T-cell (primary cell): ENCODE measurements around the gene CTSH. TPM values are rescaled to one million over a fixed set of nuclear protein-coding genes. Genes with fewer than 3 reads are reported as not detected.
"Not testable (repeated sequence)": the region's sequence is repeated elsewhere in the genome, so short reads cannot be mapped to it uniquely, and the experiment has no call there.

Experiments used
- ATAC-seq, 4 experiments: fragments of 200-7000 bp in 3 of 4; fragments of 150-1000 bp in 1 of 4; cut with Tn5 transposase; replicated peaks in 1 of 4; 1 replicate in 3 of 4; 2 replicates in 1 of 4; pipeline ENCODE4 v1.10.0; 2021; ENCODE audit warnings: moderate library complexity in 3 of 4, mild to moderate bottlenecking in 2 of 4, moderate number of reproducible peaks in 1 of 4
- CTCF ChIA-PET, 2 donors: fragments of 300-600 bp; sonication (Branson Sonifier 250); formaldehyde crosslinking; loops; one replicate each; lab custom pipeline; 2022; ENCODE audit warnings: antibody characterized with exemption in 2 of 2; lab: Charles Lee
- POLR2A ChIA-PET, 2 donors: fragments of 300-600 bp; sonication (Branson Sonifier 250); formaldehyde crosslinking; loops; one replicate each; lab custom pipeline; 2022; ENCODE audit warnings: antibody characterized with exemption in 2 of 2; lab: Charles Lee
- DNase-seq, 35 experiments: peaks; one replicate each; pipeline versions ENCODE4 v3.0.0 to v3.0.0-alpha.2; 2013 to 2023
- H3K27ac ChIP-seq: one replicate; pipeline ENCODE4 v1.5.1; 2013; ENCODE audit warnings: low read length
- H3K27me3 ChIP-seq, 2 experiments: replicated peaks in 1 of 2; 1 replicate in 1 of 2; 2 replicates in 1 of 2; pipeline versions ENCODE4 v1.6.1 to v1.7.0; 2013; ENCODE audit warnings: low read length in 1 of 2, mixed read lengths in 1 of 2; ENCODE audit not compliant: control insufficient read depth in 2 of 2, insufficient read depth in 2 of 2; ENCODE audit errors: extremely low read depth in 1 of 2
- H3K36me3 ChIP-seq, 2 donors: 1 replicate in 1 of 2; 2 replicates in 1 of 2; pipeline versions ENCODE4 v1.6.1 to v1.7.0; 2013; ENCODE audit warnings: low read length in 1 of 2; ENCODE audit not compliant: control insufficient read depth in 2 of 2, insufficient read depth in 1 of 2; ENCODE audit errors: extremely low read depth in 1 of 2
- H3K4me1 ChIP-seq, 2 experiments: 1 replicate in 1 of 2; 2 replicates in 1 of 2; pipeline versions ENCODE4 v1.6.1 to v1.7.0; 2013; ENCODE audit warnings: low read length in 2 of 2, mixed read lengths in 1 of 2; ENCODE audit not compliant: insufficient read depth in 2 of 2, control insufficient read depth in 1 of 2; ENCODE audit errors: extremely low read depth in 1 of 2
- H3K4me3 ChIP-seq, 2 donors: 1 replicate in 1 of 2; 2 replicates in 1 of 2; pipeline versions ENCODE4 v1.5.1 to v1.7.0; 2013; ENCODE audit warnings: mild to moderate bottlenecking in 2 of 2, low read length in 1 of 2, moderate library complexity in 1 of 2; ENCODE audit not compliant: control insufficient read depth in 1 of 2; ENCODE audit errors: extremely low read depth in 1 of 2
- H3K9me3 ChIP-seq: 2 replicates; pipeline ENCODE4 v1.7.0; 2013
- H3K27ac Mint-ChIP-seq, 2 donors: one replicate each; pipeline ENCODE4 v1.8.0; 2020 to 2021; ENCODE audit warnings: mild to moderate bottlenecking in 2 of 2, mixed read lengths in 2 of 2
- H3K27me3 Mint-ChIP-seq, 2 donors: one replicate each; pipeline ENCODE4 v1.8.0; 2021 to 2022; ENCODE audit warnings: mixed read lengths in 2 of 2
- H3K36me3 Mint-ChIP-seq: one replicate; pipeline ENCODE4 v1.8.0; 2021; ENCODE audit warnings: mixed read lengths
- H3K4me1 Mint-ChIP-seq, 3 donors: one replicate each; pipeline ENCODE4 v1.8.0; 2020 to 2022; ENCODE audit warnings: mixed read lengths in 3 of 3, mild to moderate bottlenecking in 1 of 3
- H3K4me3 Mint-ChIP-seq, 3 donors: one replicate each; pipeline ENCODE4 v1.8.0; 2020 to 2022; ENCODE audit warnings: mild to moderate bottlenecking in 3 of 3, mixed read lengths in 3 of 3, moderate library complexity in 3 of 3
- H3K9me3 Mint-ChIP-seq, 3 donors: one replicate each; pipeline ENCODE4 v1.8.0; 2020 to 2022; ENCODE audit warnings: mixed read lengths in 3 of 3
- WGBS: methylation state at CpG from one replicate; pipeline ENCODE4 v1.1.5; 2013; ENCODE audit warnings: missing lambda C conversion rate; ENCODE audit not compliant: insufficient coverage; 5-methylcytosine and 5-hydroxymethylcytosine counted together
- total RNA-seq, 35 experiments: library from RNA in 6 of 35; stranded (reverse) in 6 of 35; fragments of 120-200 nt in 1 of 35; gene quantifications; one replicate each; pipeline versions ENCODE4 v1.2.1 to v1.2.4 and lab custom pipeline; 2013 to 2026

Gene CTSH
- total RNA-seq, 5 donors from 2014 or later (not counting 1 experiment from before 2014, with no cell fraction given), result 8.5 to 49.7 (median 19.2) TPM

- no peaks in the 10 kb centered on the region for H3K36me3 ChIP-seq
- ChIA-PET CTCF (no interaction called here), POLR2A (no interaction called here)
- H3K9me3 ChIP-seq, result no peaks in the 10 kb centered on the region
- H3K4me1 Mint-ChIP-seq, result peaks cover 0 to 5% (median 0%) of the 10 kb centered on the region in 3 donors
- no peaks in the 10 kb centered on the region for H3K4me1 ChIP-seq
- H3K4me3 Mint-ChIP-seq, result no peak overlapping the region
- 93% methylated on average over 19 of the region's 21 CpGs for WGBS
- DNase-seq (no peak), ATAC-seq (no peak)
- H3K27ac ChIP-seq, result no peak overlapping the region
- no peak overlapping the region for H3K27ac Mint-ChIP-seq
- H3K4me3 ChIP-seq, result no peak overlapping the region
- peaks cover 6% of the 10 kb centered on the region for H3K36me3 Mint-ChIP-seq
- peaks cover 0 to under 1% of the 10 kb centered on the region in 2 experiments for H3K27me3 ChIP-seq
- H3K9me3 Mint-ChIP-seq, result no peaks in the 10 kb centered on the region
- H3K27me3 Mint-ChIP-seq, result no peaks in the 10 kb centered on the region
Observed at GRCh38 chr15:78931439-78932257, 13.2 kb downstream of the CTSH start.

GRCh38 chr15:78930577-78931388 is 14.1 kb downstream of the CTSH start:
- H3K36me3 ChIP-seq, result peaks cover 0 to 5% of the 10 kb centered on the region in 2 donors
- H3K4me1 ChIP-seq, result no peaks in the 10 kb centered on the region
- no peaks in the 10 kb centered on the region for H3K9me3 ChIP-seq
- ChIA-PET CTCF (interaction anchor here in 1 of 2 donors (0.7 kb wide), 1 partner anchor 68 kb away, joined by 5 read pairs; no protein-coding TSS in a partner anchor), POLR2A (no interaction called here)
- DNase-seq, result no peak
- Mint-ChIP-seq H3K27me3 (no peaks in the 10 kb centered on the region), H3K27ac (no peak overlapping the region), H3K9me3 (no peaks in the 10 kb centered on the region), H3K4me1 (peaks cover 0 to 5% (median 0%) of the 10 kb centered on the region in 3 donors), H3K4me3 (no peak overlapping the region), H3K36me3 (peaks cover 6% of the 10 kb centered on the region)
- no peak overlapping the region for H3K27ac ChIP-seq
- ATAC-seq, result no peak
- no peak overlapping the region for H3K4me3 ChIP-seq
- 85% methylated on average over 8 of the region's 11 CpGs for WGBS
- H3K27me3 ChIP-seq, result no peaks in the 10 kb centered on the region

- no peak overlapping the region for H3K27ac ChIP-seq
- Mint-ChIP-seq H3K4me1 (peaks cover 0 to 5% (median 0%) of the 10 kb centered on the region in 3 donors), H3K4me3 (no peak overlapping the region), H3K36me3 (peaks cover 6% of the 10 kb centered on the region), H3K27ac (no peak overlapping the region), H3K9me3 (no peaks in the 10 kb centered on the region), H3K27me3 (no peaks in the 10 kb centered on the region)
- ATAC-seq (no peak), DNase-seq (no peak)
- POLR2A ChIA-PET, result no interaction called here
- CTCF ChIA-PET, result no interaction called here
- peaks cover 5 to 8% of the 10 kb centered on the region in 2 donors for H3K36me3 ChIP-seq
- no peaks in the 10 kb centered on the region for H3K27me3 ChIP-seq
- H3K4me1 ChIP-seq, result no peaks in the 10 kb centered on the region
- WGBS, result 97% methylated on average over 8 of the region's 16 CpGs
- no peaks in the 10 kb centered on the region for H3K9me3 ChIP-seq
- no peak overlapping the region for H3K4me3 ChIP-seq
Observed at GRCh38 chr15:78929536-78930264, 15.1 kb downstream of the CTSH start.

GRCh38 chr15:78928616-78929093 is 16.2 kb downstream of the CTSH start:
- 94% methylated on average over 14 of the region's 14 CpGs for WGBS
- Mint-ChIP-seq H3K27me3 (no peaks in the 10 kb centered on the region), H3K4me1 (peaks cover 0 to 5% (median 2%) of the 10 kb centered on the region in 3 donors), H3K9me3 (no peaks in the 10 kb centered on the region), H3K36me3 (peaks cover 13% of the 10 kb centered on the region), H3K27ac (no peak overlapping the region), H3K4me3 (no peak overlapping the region)
- ChIA-PET POLR2A (no interaction called here), CTCF (interaction anchor here in 1 of 2 donors (0.6 kb wide), 1 partner anchor 595 kb away, joined by 6 read pairs; no protein-coding TSS in a partner anchor)
- Histone ChIP-seq H3K36me3 (peaks cover 5 to 14% of the 10 kb centered on the region in 2 donors), H3K9me3 (no peaks in the 10 kb centered on the region), H3K27ac (no peak overlapping the region), H3K4me3 (no peak overlapping the region), H3K4me1 (no peaks in the 10 kb centered on the region), H3K27me3 (no peaks in the 10 kb centered on the region)
- DNase-seq (no peak), ATAC-seq (no peak)

GRCh38 chr15:78928176-78928575 is 16.7 kb downstream of the CTSH start:
- peaks cover 5 to 15% of the 10 kb centered on the region in 2 donors for H3K36me3 ChIP-seq
- DNase-seq, H3K27me3 Mint-ChIP-seq, H3K4me3 ChIP-seq, H3K4me3 Mint-ChIP-seq, POLR2A ChIA-PET, ATAC-seq, H3K4me1 Mint-ChIP-seq, H3K27ac Mint-ChIP-seq, H3K27ac ChIP-seq, H3K9me3 ChIP-seq, CTCF ChIA-PET, H3K27me3 ChIP-seq, H3K4me1 ChIP-seq, H3K9me3 Mint-ChIP-seq: not testable (repeated sequence)
- WGBS, result 99% methylated on average over 11 of the region's 14 CpGs
- H3K36me3 Mint-ChIP-seq, result peaks cover 13% of the 10 kb centered on the region
